HG03175 (cell line): Measurements from ENCODE around the gene TMEM163.

Experiments
- ATAC-seq: cut with Tn5 transposase; IDR thresholded peaks from one replicate; pipeline ENCODE4 v1.9.1; 2021; ENCODE audit warnings: mild to moderate bottlenecking, moderate library complexity; ENCODE audit not compliant: unreplicated experiment

The TMEM163 gene

GRCh38 chr2:134412639-134412999, 306.2 kb downstream of the TMEM163 start:
- ATAC-seq, result no peak

GRCh38 chr2:134411828-134412638, 306.8 kb downstream of the TMEM163 start:
- ATAC-seq, result peak; percentile 98

DNA sequence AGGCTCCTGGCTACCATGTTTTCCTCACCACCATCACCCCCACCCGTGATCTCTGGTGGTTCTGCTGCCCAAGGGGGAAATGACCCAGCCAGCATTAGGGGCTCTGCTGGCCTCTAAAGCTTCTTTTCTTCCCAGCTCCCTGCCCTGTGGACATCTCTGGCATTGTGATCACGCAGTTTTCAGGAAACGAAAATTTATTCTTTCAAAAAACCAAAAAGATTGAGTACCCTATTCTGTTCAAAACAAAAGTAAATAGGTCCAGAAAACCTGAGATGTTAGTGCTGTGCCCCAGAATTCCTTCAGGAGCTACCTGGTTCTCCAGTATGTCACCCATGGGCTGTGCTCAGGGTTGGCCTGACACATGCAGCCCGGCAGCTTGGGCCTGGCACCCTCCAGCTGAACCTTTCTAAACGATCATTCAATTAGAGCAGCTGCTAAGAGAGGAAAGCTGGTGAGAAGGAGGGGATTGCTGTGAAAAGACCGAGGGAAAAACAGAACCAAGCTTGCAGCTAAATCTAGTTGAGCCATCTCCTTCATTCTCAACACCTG, 307.4 kb downstream of the TMEM163 start:
- ATAC-seq, result no peak

- ATAC-seq, result no peak
These were observed 308.0 kb downstream of the TMEM163 start for GRCh38 chr2:134410831-134411231.

GRCh38 chr2:134410006-134410405, 308.8 kb downstream of the TMEM163 start:
- no peak for ATAC-seq

DNA sequence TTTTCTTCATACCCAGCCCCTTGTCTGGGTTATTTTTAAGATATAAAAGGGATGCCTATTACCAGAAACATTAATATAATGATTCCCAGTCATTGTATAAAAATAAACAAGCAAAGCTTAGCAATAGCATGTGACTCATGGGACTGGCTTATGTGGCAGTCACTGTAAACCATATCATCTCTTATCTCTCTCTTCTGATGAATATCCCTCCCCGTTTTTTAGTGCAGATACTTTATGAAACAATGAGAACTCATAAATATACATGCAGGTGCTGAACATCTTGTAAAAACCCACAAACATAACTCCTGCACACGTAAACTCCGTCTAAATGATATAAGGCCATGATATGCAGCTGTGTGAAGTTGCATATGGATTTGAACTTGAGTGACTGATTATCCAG, 310.0 kb downstream of the TMEM163 start:
- no peak for ATAC-seq

DNA sequence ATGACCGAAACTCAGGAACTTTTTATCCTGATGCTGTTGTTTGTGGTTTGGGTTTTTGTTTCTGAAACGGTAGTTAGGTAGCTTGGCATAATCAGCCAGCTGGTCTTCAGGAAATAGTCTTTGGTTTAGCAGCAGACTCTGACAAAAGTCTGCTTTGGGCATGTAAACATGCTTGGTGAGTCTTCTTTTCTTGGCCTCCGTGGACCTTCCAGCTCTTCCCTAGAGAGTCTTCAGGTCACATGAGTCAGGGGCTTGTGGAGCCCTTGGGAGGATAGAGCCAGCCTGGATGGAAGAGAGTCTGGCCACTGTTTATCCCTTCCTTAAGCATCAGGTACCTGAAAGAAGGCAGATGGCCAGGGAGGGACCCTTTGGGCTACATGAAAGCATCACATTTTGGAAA, 310.4 kb downstream of the TMEM163 start:
- ATAC-seq, result no peak

DNA sequence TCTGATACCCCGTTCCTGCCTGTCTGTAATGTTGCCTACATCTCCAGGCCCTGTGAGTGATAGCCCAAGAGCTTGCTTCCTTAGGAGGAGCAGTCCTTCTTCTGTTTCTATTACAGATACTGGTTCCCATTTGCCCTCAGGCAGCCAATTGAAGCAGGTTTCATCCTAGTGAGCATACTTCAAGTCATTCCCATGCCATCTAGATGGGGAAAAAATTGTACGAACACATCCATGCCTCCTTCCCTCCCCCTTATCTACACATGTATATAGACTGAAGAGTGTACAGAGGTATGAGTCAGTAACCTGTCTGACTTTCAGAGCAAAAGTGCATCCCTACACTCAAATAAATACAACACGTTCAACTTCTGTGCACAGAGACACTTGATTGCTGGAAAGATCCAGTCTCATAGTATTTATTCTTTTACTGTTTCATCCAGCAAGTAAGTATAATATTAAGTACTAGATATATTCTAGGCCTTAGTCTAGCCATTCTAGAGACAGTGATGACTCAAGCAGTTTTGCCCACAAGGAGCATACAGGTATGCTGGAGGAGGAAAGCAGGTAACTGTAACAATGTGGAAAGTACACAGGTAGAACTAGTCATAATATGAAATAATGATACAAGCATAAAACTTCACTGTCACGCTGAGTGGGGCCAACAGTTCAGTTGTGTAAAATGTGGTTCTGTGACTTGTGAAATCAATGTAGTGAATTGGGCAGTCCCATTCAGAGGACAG, 311.5 kb downstream of the TMEM163 start:
- no peak for ATAC-seq

DNA sequence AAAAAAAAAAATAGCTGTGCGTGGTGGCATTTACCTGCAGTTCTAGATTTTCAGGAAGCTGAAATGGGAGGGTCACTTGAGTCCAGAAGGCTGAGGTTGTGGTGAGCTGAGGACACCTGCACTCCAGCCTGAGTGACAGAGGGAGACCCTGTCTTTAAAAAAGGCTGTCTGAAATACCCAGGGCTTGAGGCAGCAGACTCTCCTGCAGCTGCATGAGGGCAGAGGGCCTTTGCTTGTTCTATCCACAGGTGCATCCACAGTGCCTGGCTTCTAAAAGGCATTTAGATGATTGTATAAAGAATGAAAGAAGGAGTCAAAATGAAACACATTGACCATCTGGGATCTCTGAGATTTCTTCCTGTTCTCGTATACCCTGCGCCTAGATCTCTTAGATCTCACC, 312.1 kb downstream of the TMEM163 start:
- no peak for ATAC-seq

DNA sequence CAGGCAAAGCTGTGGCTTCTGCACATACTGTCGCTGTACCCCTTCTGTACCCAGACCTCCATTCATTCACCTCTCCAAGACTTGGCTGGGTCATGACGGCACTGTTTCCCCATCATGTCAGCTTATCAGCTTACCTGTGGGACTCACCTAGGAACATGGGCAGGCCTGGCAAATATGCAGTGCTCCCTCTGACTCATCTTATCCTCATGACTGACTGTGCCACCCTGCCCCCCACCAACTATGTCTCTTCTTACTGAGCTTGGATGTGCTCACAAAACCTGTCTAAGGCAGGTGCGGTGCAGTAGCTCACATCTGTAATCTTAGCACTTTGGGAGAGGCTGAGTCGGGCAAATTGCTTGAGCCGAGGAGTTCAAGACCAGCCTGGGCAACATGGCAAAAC, 312.5 kb downstream of the TMEM163 start:
- no peak for ATAC-seq
